HUES64 (cell line): ENCODE data around the gene ADM2.
"Not testable (repeated sequence)": the region's sequence is repeated elsewhere in the genome, so short reads cannot be mapped to it uniquely, and the experiment has no call there.

Source experiments
- H3K27ac ChIP-seq: 2 replicates; pipeline ENCODE4 v1.7.0; 2013; ENCODE audit warnings: low read depth, low read length, inconsistent platforms
- H3K27me3 ChIP-seq: 2 replicates; pipeline ENCODE4 v1.6.1; 2013; ENCODE audit warnings: mild to moderate bottlenecking, low read length; ENCODE audit not compliant: insufficient read depth
- H3K36me3 ChIP-seq: 2 replicates; pipeline ENCODE4 v1.6.1; 2013; ENCODE audit warnings: mild to moderate bottlenecking, low read length; ENCODE audit not compliant: insufficient read depth
- H3K4me1 ChIP-seq: 2 replicates; pipeline ENCODE4 v1.6.1; 2013; ENCODE audit warnings: mild to moderate bottlenecking, low read length, moderate library complexity; ENCODE audit not compliant: insufficient read depth
- H3K4me3 ChIP-seq: 2 replicates; pipeline ENCODE4 v1.5.1; 2013; ENCODE audit warnings: mild to moderate bottlenecking, low read length, moderate library complexity
- H3K9ac ChIP-seq: 2 replicates; pipeline ENCODE4 v1.6.1; 2013; ENCODE audit warnings: mild to moderate bottlenecking, low read depth, low read length
- H3K9me3 ChIP-seq: 2 replicates; pipeline ENCODE4 v1.6.1; 2013; ENCODE audit warnings: low read depth, low read length; ENCODE audit not compliant: insufficient read depth
- WGBS: fragments of 150-250, 120-280 bp; methylation state at CpG from one replicate; pipeline ENCODE4 v1.1.7; 2013; ENCODE audit warnings: missing lambda C conversion rate; 5-methylcytosine and 5-hydroxymethylcytosine counted together

The ADM2 gene

DNA sequence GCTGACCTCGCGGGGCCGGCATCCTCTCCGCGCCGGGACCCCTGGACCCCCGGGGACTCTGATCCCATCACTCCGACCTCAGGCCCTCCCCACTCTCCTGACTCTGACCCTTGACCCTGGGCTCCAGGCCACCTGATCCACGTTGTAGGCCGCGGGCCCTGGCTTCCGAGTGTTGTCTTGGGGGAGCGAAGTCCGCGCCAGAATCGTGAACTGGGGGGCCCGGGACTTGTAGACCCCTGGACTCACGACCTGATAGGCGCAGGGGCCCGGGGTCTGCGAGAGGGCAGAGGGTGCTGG lies 49.2 kb downstream of the ADM2 start:
- Histone ChIP-seq H3K27ac (no peak overlapping the region), H3K4me1 (no peaks in the 10 kb centered on the region), H3K4me3 (peak overlapping the region; percentile 53), H3K36me3 (no peaks in the 10 kb centered on the region), H3K9me3 (no peaks in the 10 kb centered on the region), H3K27me3 (peaks cover 75% of the 10 kb centered on the region), H3K9ac (no peak overlapping the region)
- 8% methylated on average over 21 of the region's 21 CpGs for WGBS

DNA sequence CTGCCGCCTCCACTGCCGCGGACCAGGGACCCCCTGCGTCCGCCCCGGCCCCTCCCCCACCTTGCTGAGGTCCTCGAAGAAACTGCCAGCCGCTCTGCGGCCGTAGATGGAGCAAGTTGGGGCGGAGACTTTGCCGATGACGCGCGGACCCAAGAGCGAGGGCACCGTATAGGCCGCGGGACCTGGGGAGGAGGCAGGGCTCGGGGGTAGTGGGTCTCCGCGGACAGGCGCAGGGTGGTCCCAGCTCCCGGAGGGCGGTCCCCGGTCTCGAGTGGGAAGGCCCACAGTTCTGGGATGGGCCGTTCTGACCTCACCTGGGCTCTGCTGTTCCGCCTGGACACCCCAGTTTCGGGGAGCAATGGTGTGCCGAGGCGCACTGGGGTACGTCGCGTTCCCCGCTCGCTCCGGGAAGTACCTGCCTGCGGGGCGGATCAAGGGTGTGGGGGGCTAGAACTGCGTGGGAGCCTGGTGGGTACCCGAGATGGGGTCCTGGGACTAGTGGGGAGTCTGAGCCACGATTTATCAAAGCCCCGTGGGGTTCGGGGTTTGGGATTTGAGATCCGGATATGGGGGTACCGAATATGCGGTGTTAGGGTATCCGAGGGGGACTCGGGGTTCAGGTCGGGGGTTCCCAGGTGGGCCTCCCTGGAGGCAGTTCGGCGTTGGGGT lies 49.7 kb downstream of the ADM2 start:
- no peak overlapping the region for H3K27ac ChIP-seq
- no peaks in the 10 kb centered on the region for H3K4me1 ChIP-seq

DNA sequence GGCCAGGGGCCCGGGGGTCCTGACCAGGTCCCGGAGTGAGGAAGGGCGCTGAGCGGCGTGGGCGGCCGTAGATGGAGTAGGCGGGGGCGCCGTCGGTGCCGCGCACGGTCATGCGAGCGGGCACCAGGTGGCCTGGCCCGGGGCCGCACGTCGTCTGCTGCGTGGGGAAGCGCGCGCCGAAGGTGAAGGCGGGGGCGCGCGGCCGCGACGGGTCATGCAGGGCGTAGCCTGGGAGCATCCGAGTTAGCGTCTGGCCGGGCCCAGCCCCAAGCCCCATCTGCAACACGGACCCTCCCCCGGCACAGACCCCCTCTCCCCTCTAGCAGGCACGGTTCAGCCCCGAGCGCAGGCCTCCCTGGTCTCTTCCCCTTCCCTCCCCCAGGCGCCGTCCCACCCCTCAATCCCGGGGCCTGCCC lies 50.2 kb downstream of the ADM2 start:
- Histone ChIP-seq H3K4me3 (peak overlapping the region; percentile 53), H3K4me1 (no peaks in the 10 kb centered on the region), H3K27me3 (peaks cover 76% of the 10 kb centered on the region), H3K9ac (no peak overlapping the region; the same call in 1 of the 2 replicates), H3K36me3 (no peaks in the 10 kb centered on the region), H3K27ac (no peak overlapping the region), H3K9me3 (no peaks in the 10 kb centered on the region)
- WGBS = 3% methylated on average over 44 of the region's 44 CpGs

More for the DNA sequence above, 49.7 kb downstream of the ADM2 start:
- Histone ChIP-seq H3K9me3 (no peaks in the 10 kb centered on the region), H3K27me3 (peaks cover 76% of the 10 kb centered on the region), H3K36me3 (no peaks in the 10 kb centered on the region), H3K4me3 (peak overlapping the region; percentile 53), H3K9ac (no peak overlapping the region)
- 13% methylated on average over 53 of the region's 53 CpGs for WGBS

DNA sequence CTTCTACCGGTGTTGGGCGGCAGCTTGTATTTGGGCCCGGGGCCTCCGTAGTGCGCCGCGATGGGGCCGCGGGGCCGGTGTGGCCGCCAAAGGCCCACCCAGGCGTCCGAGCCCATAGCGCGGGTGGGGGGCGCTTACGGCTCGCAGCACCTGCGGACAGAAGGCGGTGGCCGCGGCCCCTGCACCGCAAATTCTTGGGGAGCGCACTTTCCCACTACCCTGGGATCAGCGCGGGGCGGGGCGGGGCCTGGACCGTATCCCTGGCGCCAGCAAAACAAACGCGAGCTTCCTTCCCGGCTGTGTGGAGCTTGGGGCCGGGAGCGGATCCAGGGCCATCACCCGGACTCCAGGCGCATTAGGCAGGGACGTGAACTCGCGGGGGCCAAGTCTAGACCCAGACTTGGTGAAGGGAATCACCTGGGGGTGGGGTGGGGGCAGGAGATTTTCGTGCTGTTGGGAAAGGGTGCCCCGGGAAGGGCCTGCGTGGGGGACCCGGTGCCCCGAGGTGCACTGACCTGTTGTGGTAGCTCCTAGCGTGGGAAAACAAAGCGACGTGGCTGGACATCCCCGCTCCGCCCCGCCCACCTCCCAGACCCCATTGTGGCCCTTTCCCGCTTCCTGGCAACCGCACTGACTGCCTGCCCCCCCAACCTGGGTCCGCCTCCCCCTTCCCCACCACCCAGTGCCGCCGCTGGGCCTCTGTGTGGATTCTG lies 50.8 kb downstream of the ADM2 start:
- H3K36me3 ChIP-seq = no peaks in the 10 kb centered on the region
- no peaks in the 10 kb centered on the region for H3K9me3 ChIP-seq
- WGBS = 8% methylated on average over 54 of the region's 56 CpGs
- no peaks in the 10 kb centered on the region for H3K4me1 ChIP-seq
- H3K4me3 ChIP-seq = peak overlapping the region; percentile 53
- peaks cover 70% of the 10 kb centered on the region for H3K27me3 ChIP-seq
- H3K27ac ChIP-seq = no peak overlapping the region
- peak overlapping the region; percentile 36; the same call in 1 of the 2 replicates for H3K9ac ChIP-seq

DNA sequence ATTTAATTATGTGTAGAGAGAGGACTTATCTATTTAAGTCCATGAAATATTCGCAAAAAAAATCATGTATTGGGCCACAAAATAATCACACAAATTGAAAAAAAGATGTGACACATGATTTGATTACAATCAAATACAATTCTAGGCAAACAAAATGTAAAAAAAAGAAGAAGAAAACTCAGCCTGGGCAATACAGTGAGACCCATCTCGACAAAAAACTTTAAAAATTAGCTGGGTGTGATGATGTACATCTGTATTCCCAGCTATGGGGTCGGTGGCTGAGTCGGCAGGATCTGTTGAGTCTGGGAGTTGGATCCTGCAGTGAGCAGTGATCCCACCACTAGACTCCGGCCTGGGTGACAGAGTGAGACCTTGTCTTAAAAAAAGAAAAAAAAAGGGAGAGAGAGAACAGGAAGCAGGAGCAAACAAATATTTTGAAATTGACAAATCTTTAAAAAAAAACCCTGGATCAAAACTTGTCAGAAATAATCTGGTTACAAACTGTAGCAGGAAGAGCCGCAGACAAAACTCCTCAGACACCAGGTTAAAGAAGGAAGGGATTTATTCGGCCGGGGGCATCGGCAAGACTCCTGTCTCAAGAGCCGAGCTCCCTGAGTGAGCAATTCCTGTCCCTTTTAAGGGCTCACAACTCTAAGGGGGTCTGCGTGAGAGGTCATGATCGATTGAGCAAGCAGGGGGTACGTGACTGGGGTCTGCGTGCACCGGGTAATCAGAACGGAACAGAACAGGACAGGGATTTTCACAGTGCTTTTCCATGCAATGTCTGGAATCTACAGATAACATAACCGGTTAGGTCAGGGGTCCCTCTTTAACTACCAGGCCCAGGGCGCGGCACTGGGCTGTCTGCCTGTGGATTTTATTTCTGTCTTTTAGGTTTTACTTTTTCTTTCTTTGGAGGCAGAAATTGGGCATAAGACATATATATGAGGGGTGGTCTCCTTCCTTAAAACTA lies 51.8 kb downstream of the ADM2 start:
- WGBS = 95% methylated on average over 19 of the region's 19 CpGs
- H3K4me1 ChIP-seq = no peaks in the 10 kb centered on the region
- no peaks in the 10 kb centered on the region for H3K36me3 ChIP-seq
- H3K4me3 ChIP-seq = no peak overlapping the region
- no peaks in the 10 kb centered on the region for H3K9me3 ChIP-seq
- H3K9ac ChIP-seq = no peak overlapping the region
- no peak overlapping the region for H3K27ac ChIP-seq
- H3K27me3 ChIP-seq = peaks cover 60% of the 10 kb centered on the region

DNA sequence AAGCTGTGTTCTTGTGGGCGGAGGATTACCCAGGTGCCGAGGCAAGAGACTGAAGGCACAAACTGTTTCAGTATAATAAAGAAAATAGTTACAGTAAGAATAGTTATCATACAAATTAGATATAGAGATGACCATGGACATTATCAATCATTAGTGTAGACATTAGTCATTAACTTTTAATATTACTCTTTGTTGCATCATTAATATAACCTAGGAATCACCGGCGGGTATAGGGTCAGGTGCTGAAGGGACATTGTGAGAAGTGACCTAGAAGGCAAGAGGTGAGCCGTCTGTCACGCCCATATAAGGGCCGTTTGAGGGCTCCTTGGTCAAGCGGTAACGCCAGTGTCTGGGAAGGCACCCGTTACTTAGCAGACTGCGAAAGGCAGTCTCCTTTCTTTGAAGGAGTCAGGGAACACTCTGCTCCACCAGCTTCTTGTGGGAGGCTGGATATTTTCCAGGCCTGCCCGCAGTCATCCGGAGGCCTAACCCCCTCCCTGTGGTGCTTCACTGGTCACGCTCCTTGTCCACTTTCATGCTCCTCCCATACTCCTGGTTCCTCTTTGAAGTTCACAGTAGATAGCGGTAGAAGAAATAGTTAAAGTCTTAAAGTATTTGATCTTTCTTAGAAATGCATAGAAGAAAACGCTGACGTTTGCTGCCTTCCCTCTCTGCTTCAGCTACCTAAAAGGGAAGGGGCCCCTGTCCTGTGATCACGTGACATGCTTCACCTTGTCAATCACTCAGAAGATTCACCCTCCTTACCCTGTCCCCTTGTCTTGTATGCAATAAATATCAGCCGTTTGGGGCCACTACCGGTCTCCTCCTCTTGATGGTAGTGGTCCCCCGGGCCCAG lies 52.7 kb downstream of the ADM2 start:
- not testable (repeated sequence) for H3K4me3 ChIP-seq, H3K4me1 ChIP-seq, H3K36me3 ChIP-seq

DNA sequence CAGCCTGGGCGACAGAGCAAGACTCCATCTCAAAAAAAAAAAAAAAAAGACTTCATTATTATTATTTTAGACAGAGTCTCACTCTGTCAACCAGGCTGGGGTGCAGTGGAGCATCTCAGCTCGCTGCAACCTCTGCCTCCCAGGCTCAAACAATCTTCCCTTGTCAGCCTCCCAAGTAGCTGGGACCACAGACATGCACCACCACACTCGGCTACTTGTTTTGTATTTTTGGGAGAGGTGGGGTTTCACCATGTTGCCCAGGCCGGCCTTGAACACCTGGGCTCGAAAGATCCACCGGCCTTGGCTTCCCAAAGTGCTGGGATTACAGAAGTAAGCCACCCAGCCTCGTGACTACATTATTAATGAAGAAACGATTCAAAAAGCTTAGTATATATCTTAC lies 53.8 kb downstream of the ADM2 start:
- Histone ChIP-seq H3K4me3 (no peak overlapping the region), H3K9ac (no peak overlapping the region), H3K27ac (no peak overlapping the region), H3K9me3 (no peaks in the 10 kb centered on the region), H3K36me3 (no peaks in the 10 kb centered on the region), H3K27me3 (peaks cover 40% of the 10 kb centered on the region), H3K4me1 (no peaks in the 10 kb centered on the region)
- 96% methylated on average over 5 of the region's 8 CpGs for WGBS

More for the DNA sequence above, 52.7 kb downstream of the ADM2 start:
- peaks cover 50% of the 10 kb centered on the region for H3K27me3 ChIP-seq
- not testable (repeated sequence) for H3K9me3 ChIP-seq, H3K9ac ChIP-seq, H3K27ac ChIP-seq
- WGBS = 64% methylated on average over 19 of the region's 21 CpGs
